GM23338 (cell line): ENCODE results near the gene PPP1R7. TPM values are rescaled to one million over a fixed set of nuclear protein-coding genes. Genes with fewer than 3 reads are reported as not detected.

ENCODE experiments used
- ATAC-seq: fragments of 200-7000 bp; cut with Tn5 transposase; 3 replicates; pipeline ENCODE4 v1.9.1; 2020
- DNase-seq: peaks from one replicate; pipeline ENCODE4 v3.0.0-alpha.2; 2015; ENCODE audit warnings: low spot score
- H2AFZ ChIP-seq: fragments of 200-600 bp; sonication (generic); 2 replicates; pipeline ENCODE4 v1.8.0; 2016; ENCODE audit warnings: antibody characterized with exemption, mild to moderate bottlenecking, moderate library complexity
- H3F3A ChIP-seq: fragments of 200-600 bp; sonication (generic); replicated peaks from 2 replicates; pipeline ENCODE4 v1.8.0; 2017; ENCODE audit warnings: antibody characterized with exemption, mixed run types, low read depth
- H3K27ac ChIP-seq: fragments of 200-600 bp; sonication (generic); 2 replicates; pipeline ENCODE4 v1.6.1; 2016; ENCODE audit warnings: low read depth
- H3K27me3 ChIP-seq: fragments of 200-600 bp; sonication (generic); 2 replicates; pipeline ENCODE4 v1.8.0; 2016; ENCODE audit warnings: mild to moderate bottlenecking, mixed run types, moderate library complexity; ENCODE audit not compliant: insufficient read depth
- H3K36me3 ChIP-seq: fragments of 200-600 bp; sonication (generic); 2 replicates; pipeline ENCODE4 v1.8.0; 2016; ENCODE audit warnings: mild to moderate bottlenecking; ENCODE audit not compliant: insufficient read depth
- H3K4me1 ChIP-seq: fragments of 200-600 bp; sonication (generic); 2 replicates; pipeline ENCODE4 v1.8.0; 2016; ENCODE audit warnings: mild to moderate bottlenecking, moderate library complexity; ENCODE audit not compliant: insufficient read depth
- H3K4me2 ChIP-seq: fragments of 200-600 bp; sonication (generic); 2 replicates; pipeline ENCODE4 v1.7.1; 2017; ENCODE audit warnings: mixed run types
- H3K4me3 ChIP-seq: fragments of 200-600 bp; sonication (generic); 2 replicates; pipeline ENCODE4 v1.6.1; 2016; ENCODE audit warnings: mixed run types
- H3K79me2 ChIP-seq: fragments of 200-600 bp; sonication (generic); replicated peaks from 2 replicates; pipeline ENCODE4 v1.8.0; 2017; ENCODE audit warnings: mild to moderate bottlenecking; ENCODE audit not compliant: insufficient read depth
- H3K9me2 ChIP-seq: fragments of 200-600 bp; sonication (generic); 2 replicates; pipeline ENCODE4 v1.8.0; 2017; ENCODE audit not compliant: insufficient read depth
- H4K20me1 ChIP-seq: fragments of 200-600 bp; sonication (generic); replicated peaks from 2 replicates; pipeline ENCODE4 v1.8.0; 2017; ENCODE audit warnings: mild to moderate bottlenecking; ENCODE audit not compliant: insufficient read depth
- H3K27ac Mint-ChIP-seq: 2 replicates; pipeline ENCODE4 v1.8.0; 2020; ENCODE audit warnings: inconsistent platforms, mild to moderate bottlenecking, moderate library complexity, mixed read lengths
- H3K27me3 Mint-ChIP-seq: 3 replicates; pipeline ENCODE4 v1.8.0; 2022; ENCODE audit warnings: low read depth, mild to moderate bottlenecking, moderate library complexity, mixed read lengths, inconsistent platforms; ENCODE audit not compliant: insufficient read depth, poor library complexity
- H3K36me3 Mint-ChIP-seq: 3 replicates; pipeline ENCODE4 v1.8.0; 2021; ENCODE audit warnings: low read depth, mild to moderate bottlenecking, inconsistent platforms, moderate library complexity, mixed read lengths
- H3K4me1 Mint-ChIP-seq: 3 replicates; pipeline ENCODE4 v1.8.0; 2020; ENCODE audit warnings: mild to moderate bottlenecking, inconsistent platforms, mixed read lengths
- H3K4me3 Mint-ChIP-seq: 3 replicates; pipeline ENCODE4 v1.8.0; 2021; ENCODE audit warnings: moderate library complexity, mild to moderate bottlenecking, inconsistent platforms, mixed read lengths
- H3K9me3 Mint-ChIP-seq: 3 replicates; pipeline ENCODE4 v1.8.0; 2020; ENCODE audit warnings: moderate library complexity, mild to moderate bottlenecking, inconsistent platforms, mixed read lengths
- CREB1 ChIP-seq: fragments of 250-450 bp; sonication (Bioruptor Pico); IDR thresholded peaks from 2 replicates; pipeline ENCODE4 v1.5.0; 2020; ENCODE audit warnings: low read depth, mild to moderate bottlenecking, moderate library complexity
- ETS1 ChIP-seq: IDR thresholded peaks from 2 replicates; pipeline ENCODE4 v1.6.1; 2016; ENCODE audit warnings: antibody characterized with exemption
- REST ChIP-seq: IDR thresholded peaks from one replicate; pipeline ENCODE4 v1.6.1; 2018; ENCODE audit warnings: antibody characterized with exemption; ENCODE audit not compliant: unreplicated experiment
- ZNF331 ChIP-seq: fragments of 250-450 bp; sonication (Bioruptor Pico); IDR thresholded peaks from 2 replicates; pipeline ENCODE4 v1.5.0; 2020; ENCODE audit warnings: low read depth, mild to moderate bottlenecking, moderate library complexity
- ZNF462 ChIP-seq: fragments of 250-450 bp; sonication (Bioruptor Pico); IDR thresholded peaks from 2 replicates; pipeline ENCODE4 v1.5.0; 2020; ENCODE audit warnings: mild to moderate bottlenecking, moderate library complexity
- polyA plus RNA-seq: library from polyadenylated mRNA; unstranded; fragments of >200 nt; fragmentation: Nextera tagmentation; extraction: Ambion mirVana; gene quantifications from 2 replicates; pipeline ENCODE4 v1.2.1, GENCODE V29; 2016
- total RNA-seq: library from RNA; depleted of rRNA; stranded (reverse); fragments of >200 nt; shearing (Covaris generic); gene quantifications from 2 replicates; pipeline ENCODE4 v1.2.3, GENCODE V29; 2014

Gene PPP1R7
- total and polyA plus RNA-seq, 2 experiments from 2014 or later: 48.2 to 94.3 TPM

- TF ChIP-seq ZNF462 (CRISPR knock-in tag) (no peak), ETS1 (no peak)
Measured at GRCh38 chr2:241225545-241225944, 75.3 kb downstream of the PPP1R7 start (continued).

GRCh38 chr2:241225983-241226382, 75.7 kb downstream of the PPP1R7 start:
- Histone ChIP-seq H3K4me1 (peaks cover 3% of the 10 kb centered on the region; the same call in 1 of the 2 replicates), H3K79me2 (peaks cover 9% of the 10 kb centered on the region), H3K27me3 (no peaks in the 10 kb centered on the region), H4K20me1 (peaks cover 15% of the 10 kb centered on the region), H2AFZ (no peak overlapping the region), H3K4me3 (no peak overlapping the region), H3K27ac (no peak overlapping the region), H3K9me2 (no peaks in the 10 kb centered on the region), H3K36me3 (peaks cover 10% of the 10 kb centered on the region; the same call in 1 of the 2 replicates), H3F3A (peaks cover 3% of the 10 kb centered on the region; the same call in 1 of the 2 replicates), H3K4me2 (no peak overlapping the region)
- no peak overlapping the region for H3K4me3 Mint-ChIP-seq
- H3K9me3 Mint-ChIP-seq: no peaks in the 10 kb centered on the region; the same call in 2 of the 3 replicates
- H3K36me3 Mint-ChIP-seq: peaks cover 44% of the 10 kb centered on the region
- no peak overlapping the region for H3K27ac Mint-ChIP-seq
- H3K4me1 Mint-ChIP-seq: peaks cover 17% of the 10 kb centered on the region
- no peak for DNase-seq
- ATAC-seq: no peak
- H3K27me3 Mint-ChIP-seq: peaks cover 30% of the 10 kb centered on the region
- TF ChIP-seq REST: no peak
- no peak for TF ChIP-seq ZNF331 (CRISPR knock-in tag)
- TF ChIP-seq CREB1 (CRISPR knock-in tag): no peak
